ENCODE data around the gene IFNGR1. TPM values are rescaled to one million over a fixed set of nuclear protein-coding genes. Genes with fewer than 3 reads are reported as not detected.

The IFNGR1 gene
- total RNA-seq, 1 experiment from 2014 or later: 23.4 TPM

DNA sequence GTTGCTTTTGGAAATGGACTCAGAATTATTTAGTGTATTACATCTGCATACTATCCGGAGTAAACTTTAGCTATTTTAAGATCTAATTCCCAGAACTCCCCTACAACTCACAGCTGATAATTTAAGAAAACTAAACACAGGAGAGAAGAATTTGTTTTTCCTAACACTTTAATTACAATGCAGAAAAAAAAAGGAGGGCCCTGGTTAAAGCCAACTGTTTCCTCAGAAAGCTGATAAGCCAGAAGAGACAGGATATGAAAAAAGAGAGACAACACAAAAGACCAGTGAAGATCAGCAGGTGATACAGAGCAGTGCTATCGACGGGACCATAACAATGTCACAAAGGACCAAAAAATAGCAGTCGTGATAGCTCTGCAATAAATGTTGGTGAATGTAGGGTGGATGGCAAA, 5.8 kb downstream of the IFNGR1 start:
- ATAC-seq (no peak), DNase-seq (ENCODE audit: low read depth, low spot score) (no peak)
- peaks cover 10% of the 10 kb centered on the region; the same call in 1 of the 2 replicates for H3K9me3 ChIP-seq (ENCODE audit: control insufficient read depth, insufficient read depth, low read depth, low read length)
- H3K27me3 ChIP-seq (ENCODE audit: control insufficient read depth, insufficient read depth, low read length): no peaks in the 10 kb centered on the region
- H3K36me3 ChIP-seq (ENCODE audit: control insufficient read depth, insufficient read depth, low read length): no peaks in the 10 kb centered on the region; the same call in 1 of the 2 replicates
- no peak overlapping the region for H3K27ac ChIP-seq (ENCODE audit: low read length)
- H3K4me1 ChIP-seq (ENCODE audit: control insufficient read depth, insufficient read depth, low read length): peaks cover 18% of the 10 kb centered on the region
- ChIA-PET POLR2A (interaction anchor here (0.7 kb wide), 1 partner anchor 1989 kb away, joined by 4 read pairs; no protein-coding TSS in a partner anchor), CTCF (no interaction called here)
- in situ Hi-C loops (cut with HindIII; ENCODE audit: low pct_unique_long_range_greater_than_20kb, low sequenced_read_pairs): no loop called here
- TF ChIP-seq TCF7L2 (IDR thresholded peaks at IDR 0.05; ENCODE audit: low read depth, low read length) (no peak), POLR2AphosphoS5 (IDR thresholded peaks at IDR 0.05; ENCODE audit: low read depth, low read length) (no peak), SIN3A (IDR thresholded peaks at IDR 0.05; ENCODE audit: borderline replicate concordance, insufficient read depth, low read depth, low read length) (no peak)
- TF ChIP-seq, protein P1, sequence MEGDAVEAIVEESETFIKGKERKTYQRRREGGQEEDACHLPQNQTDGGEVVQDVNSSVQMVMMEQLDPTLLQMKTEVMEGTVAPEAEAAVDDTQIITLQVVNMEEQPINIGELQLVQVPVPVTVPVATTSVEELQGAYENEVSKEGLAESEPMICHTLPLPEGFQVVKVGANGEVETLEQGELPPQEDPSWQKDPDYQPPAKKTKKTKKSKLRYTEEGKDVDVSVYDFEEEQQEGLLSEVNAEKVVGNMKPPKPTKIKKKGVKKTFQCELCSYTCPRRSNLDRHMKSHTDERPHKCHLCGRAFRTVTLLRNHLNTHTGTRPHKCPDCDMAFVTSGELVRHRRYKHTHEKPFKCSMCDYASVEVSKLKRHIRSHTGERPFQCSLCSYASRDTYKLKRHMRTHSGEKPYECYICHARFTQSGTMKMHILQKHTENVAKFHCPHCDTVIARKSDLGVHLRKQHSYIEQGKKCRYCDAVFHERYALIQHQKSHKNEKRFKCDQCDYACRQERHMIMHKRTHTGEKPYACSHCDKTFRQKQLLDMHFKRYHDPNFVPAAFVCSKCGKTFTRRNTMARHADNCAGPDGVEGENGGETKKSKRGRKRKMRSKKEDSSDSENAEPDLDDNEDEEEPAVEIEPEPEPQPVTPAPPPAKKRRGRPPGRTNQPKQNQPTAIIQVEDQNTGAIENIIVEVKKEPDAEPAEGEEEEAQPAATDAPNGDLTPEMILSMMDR (IDR thresholded peaks at IDR 0.05): no peak
- TF ChIP-seq, protein P2, sequence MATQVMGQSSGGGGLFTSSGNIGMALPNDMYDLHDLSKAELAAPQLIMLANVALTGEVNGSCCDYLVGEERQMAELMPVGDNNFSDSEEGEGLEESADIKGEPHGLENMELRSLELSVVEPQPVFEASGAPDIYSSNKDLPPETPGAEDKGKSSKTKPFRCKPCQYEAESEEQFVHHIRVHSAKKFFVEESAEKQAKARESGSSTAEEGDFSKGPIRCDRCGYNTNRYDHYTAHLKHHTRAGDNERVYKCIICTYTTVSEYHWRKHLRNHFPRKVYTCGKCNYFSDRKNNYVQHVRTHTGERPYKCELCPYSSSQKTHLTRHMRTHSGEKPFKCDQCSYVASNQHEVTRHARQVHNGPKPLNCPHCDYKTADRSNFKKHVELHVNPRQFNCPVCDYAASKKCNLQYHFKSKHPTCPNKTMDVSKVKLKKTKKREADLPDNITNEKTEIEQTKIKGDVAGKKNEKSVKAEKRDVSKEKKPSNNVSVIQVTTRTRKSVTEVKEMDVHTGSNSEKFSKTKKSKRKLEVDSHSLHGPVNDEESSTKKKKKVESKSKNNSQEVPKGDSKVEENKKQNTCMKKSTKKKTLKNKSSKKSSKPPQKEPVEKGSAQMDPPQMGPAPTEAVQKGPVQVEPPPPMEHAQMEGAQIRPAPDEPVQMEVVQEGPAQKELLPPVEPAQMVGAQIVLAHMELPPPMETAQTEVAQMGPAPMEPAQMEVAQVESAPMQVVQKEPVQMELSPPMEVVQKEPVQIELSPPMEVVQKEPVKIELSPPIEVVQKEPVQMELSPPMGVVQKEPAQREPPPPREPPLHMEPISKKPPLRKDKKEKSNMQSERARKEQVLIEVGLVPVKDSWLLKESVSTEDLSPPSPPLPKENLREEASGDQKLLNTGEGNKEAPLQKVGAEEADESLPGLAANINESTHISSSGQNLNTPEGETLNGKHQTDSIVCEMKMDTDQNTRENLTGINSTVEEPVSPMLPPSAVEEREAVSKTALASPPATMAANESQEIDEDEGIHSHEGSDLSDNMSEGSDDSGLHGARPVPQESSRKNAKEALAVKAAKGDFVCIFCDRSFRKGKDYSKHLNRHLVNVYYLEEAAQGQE (IDR thresholded peaks at IDR 0.05; ENCODE audit: insufficient read depth in 1 of 2, low read depth in 2 of 2, low read length in 1 of 2): no peak
- no TSS peak for BruUV-seq (replicated peaks)
- H3K4me3 ChIP-seq (ENCODE audit: low read depth in 2 of 2, low read length in 2 of 2): no peak overlapping the region
- intact Hi-C loops (cut with micrococcal nuclease; ENCODE audit: unreplicated experiment): no loop called here

DNA sequence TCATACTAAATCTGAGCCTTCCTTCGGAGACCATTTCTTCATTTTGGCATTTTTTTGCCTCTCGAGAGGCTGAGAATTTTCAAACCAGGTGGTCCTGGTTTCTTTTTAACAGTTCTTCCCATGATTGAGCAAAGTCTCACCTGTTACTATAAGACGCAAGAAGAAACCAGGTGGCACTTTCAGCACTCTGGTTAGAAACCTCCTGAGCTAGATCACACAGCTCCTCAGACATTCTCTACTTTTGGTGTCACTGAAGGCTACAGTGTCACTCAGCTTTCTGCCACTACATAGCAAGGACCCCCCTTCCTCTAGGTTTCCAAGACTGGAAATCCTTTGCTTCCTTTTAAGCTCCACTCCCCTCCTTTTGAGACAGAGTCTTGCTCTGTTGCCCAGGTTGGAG, 7.3 kb downstream of the IFNGR1 start:
- POLR2A ChIA-PET: no interaction called here
- no TSS peak for BruUV-seq (replicated peaks)
- intact Hi-C loops (cut with micrococcal nuclease; ENCODE audit: unreplicated experiment): no loop called here

More for the DNA sequence above, 7.3 kb downstream of the IFNGR1 start:
- no peaks in the 10 kb centered on the region for H3K27me3 ChIP-seq (ENCODE audit: control insufficient read depth, insufficient read depth, low read length)
- no peak overlapping the region for H3K4me3 ChIP-seq (ENCODE audit: low read depth in 2 of 2, low read length in 2 of 2)
- in situ Hi-C loops (cut with HindIII; ENCODE audit: low pct_unique_long_range_greater_than_20kb, low sequenced_read_pairs): no loop called here
- peaks cover 6% of the 10 kb centered on the region for H3K4me1 ChIP-seq (ENCODE audit: control insufficient read depth, insufficient read depth, low read length)
- no peak for ATAC-seq
- H3K27ac ChIP-seq (ENCODE audit: low read length): no peak overlapping the region
- no peak for DNase-seq (ENCODE audit: low read depth, low spot score)
- TF ChIP-seq SIN3A (IDR thresholded peaks at IDR 0.05; ENCODE audit: borderline replicate concordance, insufficient read depth, low read depth, low read length) (no peak), POLR2AphosphoS5 (IDR thresholded peaks at IDR 0.05; ENCODE audit: low read depth, low read length) (no peak), TCF7L2 (IDR thresholded peaks at IDR 0.05; ENCODE audit: low read depth, low read length) (no peak)
- TF ChIP-seq, protein P2 (IDR thresholded peaks at IDR 0.05; ENCODE audit: insufficient read depth in 1 of 2, low read depth in 2 of 2, low read length in 1 of 2): no peak
- TF ChIP-seq, protein P1 (IDR thresholded peaks at IDR 0.05): no peak
- CTCF ChIA-PET: interaction anchor here (0.6 kb wide), 1 partner anchor 114 kb away, joined by 3 read pairs; no protein-coding TSS in a partner anchor
- H3K36me3 ChIP-seq (ENCODE audit: control insufficient read depth, insufficient read depth, low read length): no peaks in the 10 kb centered on the region
- peaks cover 10% of the 10 kb centered on the region; the same call in 1 of the 2 replicates for H3K9me3 ChIP-seq (ENCODE audit: control insufficient read depth, insufficient read depth, low read depth, low read length)
